SU-DHL-6 (cell line): ENCODE measurements around the gene MTMR12.

Source experiments
- H2AFZ ChIP-seq: fragments of 200-600 bp; sonication (generic); 2 replicates; pipeline ENCODE4 v1.6.1; 2014; ENCODE audit warnings: low read depth, mild to moderate bottlenecking, moderate library complexity, mixed read lengths, antibody characterized with exemption, low read length; ENCODE audit not compliant: severe bottlenecking
- H3F3A ChIP-seq: fragments of 200-600 bp; shearing (Covaris generic); 2 replicates; pipeline ENCODE4 v1.6.0; 2016; ENCODE audit warnings: antibody characterized with exemption, mild to moderate bottlenecking; ENCODE audit not compliant: insufficient read depth
- H3K27ac ChIP-seq: fragments of 200-600 bp; sonication (generic); 2 replicates; pipeline ENCODE4 v1.5.1; 2016; ENCODE audit warnings: low read depth, mild to moderate bottlenecking, low read length, moderate library complexity, mixed read lengths
- H3K27me3 ChIP-seq: fragments of 200-600 bp; sonication (generic), shearing (Covaris generic); 2 replicates; pipeline ENCODE4 v1.6.0; 2014; ENCODE audit warnings: mild to moderate bottlenecking, low read length
- H3K36me3 ChIP-seq: fragments of 200-600 bp; sonication (generic); 2 replicates; pipeline ENCODE4 v1.6.1; 2014; ENCODE audit warnings: mild to moderate bottlenecking, low read length, mixed read lengths
- H3K4me2 ChIP-seq: fragments of 300-600, 200-600 bp; shearing (Covaris generic), sonication (generic); 2 replicates; pipeline ENCODE4 v1.6.0; 2014; ENCODE audit warnings: low read length, low read depth, mild to moderate bottlenecking; ENCODE audit not compliant: poor library complexity, severe bottlenecking
- H3K4me3 ChIP-seq: fragments of 200-600 bp; sonication (generic); 2 replicates; pipeline ENCODE4 v1.5.1; 2014; ENCODE audit warnings: antibody characterized with exemption, low read length, mild to moderate bottlenecking, mixed read lengths; ENCODE audit not compliant: insufficient read depth, poor library complexity, severe bottlenecking
- H3K79me2 ChIP-seq: fragments of 200-600 bp; sonication (generic); 2 replicates; pipeline ENCODE4 v1.6.1; 2014; ENCODE audit warnings: mild to moderate bottlenecking, low read length, moderate library complexity; ENCODE audit not compliant: insufficient read depth
- H3K9ac ChIP-seq: fragments of 200-600 bp; sonication (generic); 2 replicates; pipeline ENCODE4 v1.7.0; 2014; ENCODE audit warnings: mild to moderate bottlenecking, low read length
- H3K9me2 ChIP-seq: fragments of 200-600 bp; sonication (generic); replicated peaks from 2 replicates; pipeline ENCODE4 v1.6.1; 2014; ENCODE audit warnings: low read length; ENCODE audit not compliant: insufficient read depth
- H3K9me3 ChIP-seq: fragments of 200-600 bp; sonication (generic); 2 replicates; pipeline ENCODE4 v1.6.1; 2014; ENCODE audit warnings: low read length, mixed read lengths; ENCODE audit not compliant: insufficient read depth
- H4K20me1 ChIP-seq: fragments of 200-600 bp; sonication (generic); 2 replicates; pipeline ENCODE4 v1.6.1; 2014; ENCODE audit warnings: low read depth, mild to moderate bottlenecking, antibody characterized with exemption, low read length, moderate library complexity, mixed read lengths
- CTCF ChIP-seq: fragments of 200-600 bp; sonication (generic); IDR thresholded peaks from one replicate; pipeline ENCODE4 v1.5.1; 2017; ENCODE audit warnings: antibody characterized with exemption, mild to moderate bottlenecking, low read length, moderate library complexity; ENCODE audit not compliant: insufficient read depth, poor library complexity, severe bottlenecking
- EZH2phosphoT487 ChIP-seq: fragments of 200-600 bp; sonication (generic), shearing (Covaris generic); conservative IDR thresholded peaks from 2 replicates; pipeline ENCODE4 v1.6.1; 2018; ENCODE audit warnings: mild to moderate bottlenecking, antibody characterized with exemption, low read length, moderate library complexity, mixed read lengths

MTMR12 gene

GRCh38 chr5:32274548-32275395, 38.0 kb downstream of the MTMR12 start:
- Histone ChIP-seq H2AFZ (no peak overlapping the region), H3K9ac (no peak overlapping the region), H4K20me1 (no peaks in the 10 kb centered on the region), H3K27ac (no peak overlapping the region), H3K27me3 (no peaks in the 10 kb centered on the region), H3K4me2 (no peak overlapping the region), H3F3A (no peaks in the 10 kb centered on the region), H3K36me3 (peaks cover under 1% of the 10 kb centered on the region; the same call in 1 of the 2 replicates), H3K9me2 (no peaks in the 10 kb centered on the region), H3K4me3 (no peak overlapping the region), H3K9me3 (no peaks in the 10 kb centered on the region), H3K79me2 (peaks cover 12% of the 10 kb centered on the region; the same call in 1 of the 2 replicates)
- TF ChIP-seq EZH2phosphoT487: no peak

- Histone ChIP-seq H3K9me2 (no peaks in the 10 kb centered on the region), H3K27ac (no peak overlapping the region), H3F3A (no peaks in the 10 kb centered on the region), H3K4me3 (no peak overlapping the region), H3K9ac (no peak overlapping the region), H2AFZ (no peak overlapping the region), H3K79me2 (peaks cover 5% of the 10 kb centered on the region; the same call in 1 of the 2 replicates), H3K9me3 (no peaks in the 10 kb centered on the region), H3K36me3 (peaks cover 3% of the 10 kb centered on the region; the same call in 1 of the 2 replicates), H3K4me2 (no peak overlapping the region), H3K27me3 (no peaks in the 10 kb centered on the region), H4K20me1 (no peaks in the 10 kb centered on the region)
- TF ChIP-seq EZH2phosphoT487 (no peak), CTCF (no peak)
Measured at GRCh38 chr5:32273821-32274220, 38.9 kb downstream of the MTMR12 start.

- no peaks in the 10 kb centered on the region for H3F3A ChIP-seq
- H3K27ac ChIP-seq: no peak overlapping the region
- H3K79me2 ChIP-seq: peaks cover 5% of the 10 kb centered on the region; the same call in 1 of the 2 replicates
- H3K4me2 ChIP-seq: no peak overlapping the region
- TF ChIP-seq CTCF: no peak
- TF ChIP-seq EZH2phosphoT487: no peak
- H3K9me2 ChIP-seq: no peaks in the 10 kb centered on the region
- H3K9ac ChIP-seq: no peak overlapping the region
- H3K27me3 ChIP-seq: no peaks in the 10 kb centered on the region
- no peaks in the 10 kb centered on the region for H3K9me3 ChIP-seq
- no peak overlapping the region for H2AFZ ChIP-seq
- no peaks in the 10 kb centered on the region for H4K20me1 ChIP-seq
- H3K36me3 ChIP-seq: peaks cover 3% of the 10 kb centered on the region; the same call in 1 of the 2 replicates
- no peak overlapping the region for H3K4me3 ChIP-seq
Measured at GRCh38 chr5:32272746-32273145, 40.0 kb downstream of the MTMR12 start.

- Histone ChIP-seq H3K9me2 (no peaks in the 10 kb centered on the region), H3F3A (no peaks in the 10 kb centered on the region), H3K36me3 (peaks cover 8% of the 10 kb centered on the region), H3K79me2 (0 out of 2 replicates have a peak, but pooled peaks cover under 1% of the 10 kb centered on the region), H3K9me3 (no peaks in the 10 kb centered on the region), H3K4me2 (no peak overlapping the region), H3K27ac (no peak overlapping the region), H3K27me3 (no peaks in the 10 kb centered on the region), H3K9ac (no peak overlapping the region), H3K4me3 (no peak overlapping the region), H2AFZ (no peak overlapping the region), H4K20me1 (no peaks in the 10 kb centered on the region)
- TF ChIP-seq CTCF (no peak), EZH2phosphoT487 (no peak)
Measured at GRCh38 chr5:32270946-32271345, 41.8 kb downstream of the MTMR12 start.
